HG03039 (cell line): ENCODE measurements around the gene RNF126.
"Not testable (repeated sequence)": the region's sequence is repeated elsewhere in the genome, so short reads cannot be mapped to it uniquely, and the experiment has no call there.

ENCODE experiments used
- ATAC-seq: cut with Tn5 transposase; IDR thresholded peaks from one replicate; pipeline ENCODE4 v1.9.1; 2021; ENCODE audit warnings: mild to moderate bottlenecking, moderate library complexity; ENCODE audit not compliant: unreplicated experiment

Gene RNF126

GRCh38 chr19:662962-663681 is at the start of gene RNF126:
TSS of gene RNF126 (minus strand) at chr19:663214. CDS start at chr19:663121, 93 bp downstream.
- peak; percentile 47 for ATAC-seq

GRCh38 chr19:711254-711653 is 48.2 kb upstream of the RNF126 start:
- no peak for ATAC-seq

DNA sequence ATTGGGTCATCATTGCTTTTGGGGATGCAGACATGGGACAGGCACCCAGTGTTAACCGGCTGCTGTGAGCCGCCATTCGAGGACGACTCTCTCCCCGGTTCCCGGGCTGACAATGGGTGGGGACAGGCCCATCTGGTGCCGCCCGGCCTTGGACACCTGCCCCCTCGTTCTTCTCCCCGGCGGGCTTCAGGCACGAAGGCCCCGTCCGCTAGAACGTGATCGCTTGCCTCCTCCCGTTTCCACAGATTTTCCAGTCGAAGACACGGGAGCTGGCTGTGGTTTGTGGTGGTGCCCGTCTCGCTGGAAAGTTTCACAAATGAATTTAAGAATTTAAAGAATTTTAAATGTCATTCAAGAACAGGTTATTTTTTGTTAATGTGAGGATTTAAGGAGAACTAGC is 47.8 kb upstream of the RNF126 start:
- no peak for ATAC-seq

GRCh38 chr19:709965-710571 is 47.1 kb upstream of the RNF126 start:
- ATAC-seq: no peak

DNA sequence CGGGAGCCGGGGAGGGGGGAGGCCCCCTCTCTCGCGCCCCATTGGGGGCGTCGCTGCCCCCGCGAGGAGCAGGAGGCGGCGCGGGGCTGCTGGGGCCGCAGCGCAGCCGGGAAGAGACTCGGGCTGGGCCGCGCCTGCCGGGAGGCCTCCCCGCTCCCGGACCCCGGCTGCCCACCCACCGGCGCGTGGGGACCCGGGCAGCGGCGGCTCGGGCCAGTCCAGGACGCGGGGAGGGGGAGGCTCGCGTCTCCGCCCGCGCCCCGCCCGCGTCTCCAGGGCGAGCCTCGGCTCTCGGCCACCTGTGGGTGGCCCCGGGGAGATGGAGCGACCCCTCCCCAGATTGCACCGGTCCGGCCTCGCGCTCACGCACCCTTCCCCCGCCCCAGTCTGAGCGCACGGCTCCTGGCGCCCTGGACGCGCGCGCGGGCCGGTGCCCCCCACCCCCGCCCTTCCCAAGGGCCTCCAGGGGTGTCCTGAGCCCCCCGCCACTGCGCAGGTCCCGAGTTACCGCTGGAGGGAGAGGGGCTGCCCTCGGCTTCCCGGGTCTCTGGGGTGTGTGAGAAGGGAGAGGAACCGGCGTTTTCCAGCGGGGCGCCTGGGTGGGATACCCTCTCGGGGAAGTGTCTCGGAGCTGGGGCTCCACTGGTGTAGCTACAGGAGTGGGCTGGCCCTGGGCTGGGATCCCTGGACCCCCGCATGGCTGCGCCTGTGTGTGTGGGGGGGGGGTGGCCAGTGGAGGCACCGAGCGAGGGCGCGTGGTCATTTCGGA is 46.4 kb upstream of the RNF126 start:
- no peak for ATAC-seq

DNA sequence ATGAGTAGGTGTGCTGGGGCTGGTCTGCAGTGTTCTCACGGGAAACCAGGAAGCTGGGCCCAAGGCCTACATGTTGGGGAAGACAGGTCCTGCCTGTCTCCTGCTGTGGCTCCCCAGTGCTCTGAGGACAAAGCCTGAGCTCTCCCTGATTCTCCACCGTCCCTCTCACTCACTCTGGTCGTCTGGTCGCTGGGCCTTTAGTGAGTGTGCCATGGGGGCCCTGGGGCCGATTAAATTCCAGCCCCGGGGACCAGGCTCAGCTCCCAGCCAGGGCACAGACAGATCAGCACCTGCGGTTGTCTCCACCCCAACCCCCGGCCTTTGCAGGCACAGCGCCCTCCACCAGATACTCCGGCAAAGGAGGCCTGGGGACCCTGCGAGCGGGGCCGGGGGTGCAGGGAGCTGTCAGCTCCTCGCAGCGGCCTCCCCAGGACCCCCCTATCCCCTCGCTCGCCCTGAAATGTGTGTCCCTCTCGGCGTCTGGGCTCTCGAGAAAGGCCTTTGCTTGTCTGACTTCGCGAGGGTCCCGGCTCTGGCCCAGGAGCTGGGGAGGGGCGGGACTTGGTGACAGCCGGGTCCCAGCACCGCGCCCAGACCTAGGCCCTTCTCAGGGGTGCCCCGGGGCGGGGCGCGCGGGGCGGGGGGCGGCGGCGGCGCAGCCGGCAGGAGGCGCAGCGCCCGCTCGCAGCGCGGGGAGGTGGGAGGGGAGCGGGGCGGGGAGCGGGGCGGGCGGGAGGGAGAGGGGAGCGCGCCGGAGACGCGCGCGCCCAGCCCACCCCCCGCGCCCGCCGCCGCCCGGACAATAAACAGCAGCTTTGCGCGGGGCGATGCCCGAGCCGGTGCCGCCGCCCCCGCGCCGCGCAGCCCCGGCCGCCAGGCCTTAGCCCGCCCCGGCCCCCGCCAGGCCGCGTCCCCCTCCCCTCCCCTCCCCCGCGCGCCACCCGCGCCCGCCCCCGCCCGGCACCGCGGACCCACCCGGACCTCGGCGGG is 45.4 kb upstream of the RNF126 start, which contains the start of gene PALM:
PALM (plus strand) TSS at position 782 of the 990 bp plus-strand sequence. CDS start 212 bp downstream, outside the sequence.
- ATAC-seq: no peak

GRCh38 chr19:704447-704741 is 41.4 kb upstream of the RNF126 start:
- no peak for ATAC-seq

DNA sequence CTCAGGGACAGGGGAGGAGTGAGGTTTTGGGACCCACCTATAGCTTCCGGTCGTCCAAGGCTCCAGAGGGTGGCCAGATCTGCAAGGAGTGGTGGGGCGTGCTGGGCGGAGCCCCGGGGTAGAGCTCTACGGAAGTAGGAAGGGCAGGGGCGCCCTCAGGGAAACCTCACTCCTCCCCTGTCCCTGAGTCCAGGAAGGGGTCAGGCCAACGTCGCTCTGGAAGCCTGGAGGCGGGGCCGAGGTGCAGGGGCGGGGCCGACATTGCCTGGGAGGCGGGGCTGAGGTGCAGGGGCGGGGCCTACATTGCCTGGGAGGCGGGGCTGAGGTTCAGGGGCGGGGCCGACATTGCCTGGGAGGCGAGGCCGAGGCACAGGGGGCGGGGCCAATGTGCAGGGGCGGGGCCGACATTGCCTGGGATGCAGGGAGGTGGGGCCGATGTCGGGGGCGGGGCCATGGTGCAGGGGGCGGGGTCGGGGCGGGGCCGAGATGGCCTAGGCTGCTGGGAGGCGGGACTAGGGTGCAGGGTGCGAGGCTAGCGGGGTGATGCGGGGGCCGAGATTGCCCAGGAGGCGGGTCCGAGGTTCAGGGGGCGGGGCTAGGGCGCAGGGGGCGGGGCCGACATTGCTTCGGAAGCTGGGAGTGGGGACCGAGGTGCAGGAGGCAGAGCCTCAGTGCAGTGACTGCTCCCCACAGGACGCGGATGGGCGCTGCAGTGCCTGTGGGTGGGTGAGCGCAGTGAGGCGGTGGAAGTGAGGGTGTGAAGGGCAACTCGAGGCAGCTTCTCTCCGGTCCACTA is 40.8 kb upstream of the RNF126 start:
- no peak for ATAC-seq

DNA sequence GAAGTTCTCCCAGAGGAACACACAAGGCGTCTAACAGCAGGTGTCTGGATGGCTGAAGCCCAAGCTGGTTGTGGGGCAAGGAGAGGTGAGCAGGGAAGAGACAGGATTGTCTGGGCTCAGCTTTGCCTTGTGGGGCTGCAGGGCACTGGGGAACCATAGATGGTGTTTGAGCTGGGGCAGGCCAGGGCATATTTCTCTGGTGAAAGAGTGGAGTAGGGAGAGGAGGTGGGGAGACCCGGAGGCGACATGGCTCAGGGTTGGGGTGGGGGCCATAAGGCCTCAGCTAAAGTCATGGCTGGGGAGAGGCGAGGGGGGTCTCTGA is 40.3 kb upstream of the RNF126 start:
- ATAC-seq: no peak

DNA sequence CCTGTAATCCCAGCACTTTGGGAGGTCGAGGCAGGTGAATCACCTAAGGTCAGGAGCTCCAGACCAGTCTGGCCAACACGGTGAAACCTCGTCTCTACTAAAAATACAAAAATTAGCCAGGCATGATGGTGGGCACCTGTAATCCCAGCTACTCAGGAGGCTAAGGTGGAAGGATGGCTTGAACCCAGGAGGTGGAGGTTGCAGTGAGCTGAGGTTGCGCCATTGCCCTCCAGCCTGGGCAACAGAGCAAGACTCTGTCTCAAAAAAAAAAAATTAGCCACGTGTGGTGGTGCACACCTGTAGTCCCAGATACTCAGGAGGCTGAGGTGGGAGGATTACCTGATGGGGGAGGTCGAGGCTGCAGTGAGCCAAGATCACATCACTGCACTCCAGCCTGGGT is 39.8 kb upstream of the RNF126 start:
- not testable (repeated sequence) for ATAC-seq

GRCh38 chr19:699885-700284 is 36.9 kb upstream of the RNF126 start:
- not testable (repeated sequence) for ATAC-seq

DNA sequence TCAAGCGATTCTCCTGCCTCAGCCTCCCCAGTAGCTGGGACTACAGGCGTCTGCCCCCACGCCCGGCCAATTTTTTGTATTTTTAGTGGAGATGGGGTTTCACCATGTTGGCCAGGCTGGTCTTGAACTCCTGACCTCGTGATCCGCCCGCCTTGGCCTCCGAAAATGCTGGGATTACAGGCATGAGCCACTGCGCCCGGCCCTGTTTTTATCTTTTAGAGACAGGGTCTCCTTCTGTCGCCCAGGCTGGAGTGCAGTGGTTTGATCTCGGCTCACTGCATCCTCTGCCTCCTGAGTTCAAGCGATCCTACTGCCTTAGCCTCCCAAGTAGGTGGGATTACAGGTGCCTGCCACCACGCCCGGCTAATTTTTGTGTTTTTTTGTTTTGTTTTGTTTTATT is 35.5 kb upstream of the RNF126 start:
- not testable (repeated sequence) for ATAC-seq

GRCh38 chr19:695352-695949 is 32.4 kb upstream of the RNF126 start, which contains the start of gene PRSS57:
TSS of gene PRSS57 (minus strand) at chr19:695452. CDS start at chr19:695430, 22 bp downstream.
- no peak for ATAC-seq

- no peak for ATAC-seq
These were observed 31.7 kb upstream of the RNF126 start for GRCh38 chr19:694481-695351.

GRCh38 chr19:690203-690602 is 27.2 kb upstream of the RNF126 start:
- ATAC-seq: no peak

GRCh38 chr19:688992-689391 is 26.0 kb upstream of the RNF126 start:
- no peak for ATAC-seq

DNA sequence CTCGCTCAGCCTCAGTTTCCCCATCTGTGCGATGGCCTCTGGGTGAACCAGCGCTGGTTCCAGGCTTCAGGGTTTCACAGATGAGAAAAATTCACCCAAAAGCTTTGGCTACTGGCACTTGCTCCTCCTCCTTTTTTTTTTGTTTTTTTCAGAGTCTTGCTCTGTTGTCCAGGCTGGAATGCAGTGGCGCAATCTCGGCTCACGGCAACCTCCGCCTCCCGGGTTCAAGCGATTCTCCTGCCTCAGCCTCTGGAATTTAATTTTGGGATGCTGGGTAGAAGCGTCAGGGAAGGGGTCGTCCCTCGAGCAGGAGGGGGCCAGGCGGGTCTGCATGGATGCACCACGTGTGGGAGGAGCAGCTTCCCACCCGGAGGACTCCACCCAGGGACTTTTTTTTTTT is 25.2 kb upstream of the RNF126 start:
- no peak for ATAC-seq

DNA sequence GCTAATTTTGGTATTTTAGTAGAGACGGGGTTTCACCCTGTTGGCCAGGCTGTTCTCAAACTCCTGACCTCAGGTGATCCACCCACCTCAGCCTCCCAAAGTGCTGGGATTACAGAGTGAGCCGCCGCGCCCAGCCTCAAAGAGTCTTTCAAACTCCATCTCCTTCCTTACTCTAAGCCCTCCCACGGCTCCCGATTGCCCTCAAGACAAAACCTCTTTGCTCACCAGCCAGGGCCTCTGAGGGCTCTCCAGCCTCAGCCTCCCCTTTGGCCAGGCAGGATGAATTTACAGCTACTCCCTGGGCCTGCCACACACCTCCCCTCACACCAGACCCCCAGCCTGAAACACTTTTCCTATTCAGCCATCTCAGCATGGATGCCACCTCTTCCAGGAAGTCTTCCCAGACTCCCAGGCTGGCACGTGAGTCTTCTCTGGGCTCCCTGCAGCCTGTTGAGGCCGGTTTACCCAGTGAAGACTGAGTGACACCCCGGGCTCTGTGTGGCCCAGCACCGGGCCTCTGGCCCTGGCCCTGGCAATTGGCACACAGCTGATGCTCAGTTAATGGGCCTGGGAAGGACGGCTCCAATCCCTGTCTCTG is 24.7 kb upstream of the RNF126 start:
- no peak for ATAC-seq
